OCI-LY7 (cell line): ENCODE measurements around the gene FABP6.

Source experiments
- EZH2phosphoT487 ChIP-seq: fragments of 200-600 bp; sonication (generic); IDR thresholded peaks from 2 replicates; pipeline ENCODE4 v1.6.1; 2018; ENCODE audit warnings: low read depth, borderline replicate concordance, mild to moderate bottlenecking, mixed run types, antibody characterized with exemption, low read length, moderate library complexity, mixed read lengths
- TF ChIP-seq, protein P1 (sequence below): fragments of 200-600 bp; sonication (generic); conservative IDR thresholded peaks from 2 replicates; pipeline ENCODE4 v1.5.1; 2014; ENCODE audit warnings: mild to moderate bottlenecking, antibody characterized with exemption, low read length, moderate library complexity, mixed read lengths

DNA sequence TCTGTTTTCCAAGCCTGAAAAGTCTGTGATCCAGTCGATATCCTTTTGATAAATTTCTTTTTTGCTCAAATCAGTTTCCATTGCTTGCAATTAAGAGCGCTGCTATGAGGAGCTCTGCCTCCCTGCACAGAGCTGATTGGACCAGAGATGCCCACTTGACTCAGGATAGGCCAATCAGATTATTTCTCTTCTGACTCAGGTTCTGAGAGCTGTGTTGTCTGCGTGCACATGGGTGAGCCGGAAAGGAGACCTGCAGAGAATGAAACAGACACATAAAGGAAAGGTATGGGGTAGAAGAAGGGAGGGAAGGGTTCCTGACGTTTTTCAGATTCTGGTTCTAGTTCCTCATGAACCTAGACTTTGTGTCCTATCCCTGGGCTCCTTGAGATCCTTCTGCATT is 15.8 kb upstream of the FABP6 start:
- TF ChIP-seq, protein P1, sequence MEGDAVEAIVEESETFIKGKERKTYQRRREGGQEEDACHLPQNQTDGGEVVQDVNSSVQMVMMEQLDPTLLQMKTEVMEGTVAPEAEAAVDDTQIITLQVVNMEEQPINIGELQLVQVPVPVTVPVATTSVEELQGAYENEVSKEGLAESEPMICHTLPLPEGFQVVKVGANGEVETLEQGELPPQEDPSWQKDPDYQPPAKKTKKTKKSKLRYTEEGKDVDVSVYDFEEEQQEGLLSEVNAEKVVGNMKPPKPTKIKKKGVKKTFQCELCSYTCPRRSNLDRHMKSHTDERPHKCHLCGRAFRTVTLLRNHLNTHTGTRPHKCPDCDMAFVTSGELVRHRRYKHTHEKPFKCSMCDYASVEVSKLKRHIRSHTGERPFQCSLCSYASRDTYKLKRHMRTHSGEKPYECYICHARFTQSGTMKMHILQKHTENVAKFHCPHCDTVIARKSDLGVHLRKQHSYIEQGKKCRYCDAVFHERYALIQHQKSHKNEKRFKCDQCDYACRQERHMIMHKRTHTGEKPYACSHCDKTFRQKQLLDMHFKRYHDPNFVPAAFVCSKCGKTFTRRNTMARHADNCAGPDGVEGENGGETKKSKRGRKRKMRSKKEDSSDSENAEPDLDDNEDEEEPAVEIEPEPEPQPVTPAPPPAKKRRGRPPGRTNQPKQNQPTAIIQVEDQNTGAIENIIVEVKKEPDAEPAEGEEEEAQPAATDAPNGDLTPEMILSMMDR = no peak
- TF ChIP-seq EZH2phosphoT487 = no peak
